ENCODE data around the gene CUL4A.
A peak's percentile ranks its signal among the peaks of the same experiment; 100 is the strongest.
"Not testable (repeated sequence)": the region's sequence is repeated elsewhere in the genome, so short reads cannot be mapped to it uniquely, and the experiment has no call there.

CUL4A gene

DNA sequence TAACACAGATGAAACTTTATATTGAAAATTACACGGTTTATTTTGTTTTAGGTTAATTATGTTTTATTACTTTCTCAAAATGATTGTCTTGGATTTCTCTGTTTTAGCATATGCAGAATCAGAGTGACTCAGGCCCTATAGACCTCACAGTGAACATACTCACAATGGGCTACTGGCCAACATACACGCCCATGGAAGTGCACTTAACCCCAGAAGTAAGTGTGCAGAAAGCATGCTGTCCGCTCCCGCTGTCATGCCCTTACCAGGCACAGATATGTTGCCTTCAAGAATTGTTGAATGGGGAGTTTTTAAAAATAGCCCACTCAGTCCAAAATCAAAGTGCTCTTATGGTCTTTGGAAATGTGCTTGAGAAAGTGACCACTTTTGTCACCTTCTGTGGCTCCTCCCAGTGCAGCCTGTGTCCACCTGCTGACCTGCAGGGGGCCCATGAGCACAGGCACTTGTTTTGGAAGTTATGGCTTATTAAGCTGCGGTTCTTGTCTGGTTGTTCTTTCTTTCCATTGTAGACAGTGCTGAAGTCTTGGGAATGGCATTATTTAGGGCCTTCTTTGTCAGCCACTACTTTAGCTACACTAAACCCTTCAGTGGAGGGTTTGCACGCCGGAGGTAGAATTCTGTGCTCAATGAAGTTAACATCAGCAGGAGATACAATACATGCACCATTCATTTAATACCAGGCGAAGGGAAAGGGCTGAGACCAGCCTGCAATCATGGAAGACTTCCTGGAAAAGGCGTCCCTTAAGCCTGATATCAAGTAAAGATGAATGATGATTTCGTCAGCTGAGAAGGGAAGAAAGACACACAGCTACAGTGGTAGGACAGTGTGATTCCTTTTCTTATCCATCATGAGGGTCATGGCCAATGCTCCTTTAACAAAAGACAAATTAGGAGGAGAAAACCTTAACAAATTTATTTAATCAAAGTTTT is 36.7 kb downstream of the CUL4A start:
- H3K9me2 ChIP-seq (replicated peaks; ENCODE audit: control insufficient read depth, low read length) = no peaks in the 10 kb centered on the region
- H3K4me1 ChIP-seq (ENCODE audit: control insufficient read depth, low read length) = no peaks in the 10 kb centered on the region
- H3K27me3 ChIP-seq (ENCODE audit: control insufficient read depth, low read length) = no peaks in the 10 kb centered on the region
- H3F3A ChIP-seq (ENCODE audit: control insufficient read depth, insufficient read depth) = no peaks in the 10 kb centered on the region
- no peak overlapping the region for H3K4me3 ChIP-seq (ENCODE audit: low read length)
- no peaks in the 10 kb centered on the region for H3K79me2 ChIP-seq (ENCODE audit: control insufficient read depth, low read length)
- H4K20me1 ChIP-seq (ENCODE audit: control insufficient read depth, insufficient read depth, low read depth, low read length) = no peaks in the 10 kb centered on the region; the same call in 1 of the 2 replicates
- H3K4me2 ChIP-seq (ENCODE audit: low read length) = no peak overlapping the region
- H3K9me3 ChIP-seq (ENCODE audit: control insufficient read depth, insufficient read depth, low read length) = no peaks in the 10 kb centered on the region
- peaks cover 92% of the 10 kb centered on the region for H3K36me3 ChIP-seq (ENCODE audit: control insufficient read depth, low read length)
- no peak overlapping the region for H3K27ac ChIP-seq (ENCODE audit: low read depth, low read length)
- TF ChIP-seq, protein P1, sequence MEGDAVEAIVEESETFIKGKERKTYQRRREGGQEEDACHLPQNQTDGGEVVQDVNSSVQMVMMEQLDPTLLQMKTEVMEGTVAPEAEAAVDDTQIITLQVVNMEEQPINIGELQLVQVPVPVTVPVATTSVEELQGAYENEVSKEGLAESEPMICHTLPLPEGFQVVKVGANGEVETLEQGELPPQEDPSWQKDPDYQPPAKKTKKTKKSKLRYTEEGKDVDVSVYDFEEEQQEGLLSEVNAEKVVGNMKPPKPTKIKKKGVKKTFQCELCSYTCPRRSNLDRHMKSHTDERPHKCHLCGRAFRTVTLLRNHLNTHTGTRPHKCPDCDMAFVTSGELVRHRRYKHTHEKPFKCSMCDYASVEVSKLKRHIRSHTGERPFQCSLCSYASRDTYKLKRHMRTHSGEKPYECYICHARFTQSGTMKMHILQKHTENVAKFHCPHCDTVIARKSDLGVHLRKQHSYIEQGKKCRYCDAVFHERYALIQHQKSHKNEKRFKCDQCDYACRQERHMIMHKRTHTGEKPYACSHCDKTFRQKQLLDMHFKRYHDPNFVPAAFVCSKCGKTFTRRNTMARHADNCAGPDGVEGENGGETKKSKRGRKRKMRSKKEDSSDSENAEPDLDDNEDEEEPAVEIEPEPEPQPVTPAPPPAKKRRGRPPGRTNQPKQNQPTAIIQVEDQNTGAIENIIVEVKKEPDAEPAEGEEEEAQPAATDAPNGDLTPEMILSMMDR (IDR thresholded peaks at IDR 0.05; ENCODE audit: low read depth, low read length, poor library complexity, severe bottlenecking) = peak; percentile 27
- no peak for TF ChIP-seq EZH2phosphoT487 (IDR thresholded peaks at IDR 0.05; ENCODE audit: borderline replicate concordance, low read length)

DNA sequence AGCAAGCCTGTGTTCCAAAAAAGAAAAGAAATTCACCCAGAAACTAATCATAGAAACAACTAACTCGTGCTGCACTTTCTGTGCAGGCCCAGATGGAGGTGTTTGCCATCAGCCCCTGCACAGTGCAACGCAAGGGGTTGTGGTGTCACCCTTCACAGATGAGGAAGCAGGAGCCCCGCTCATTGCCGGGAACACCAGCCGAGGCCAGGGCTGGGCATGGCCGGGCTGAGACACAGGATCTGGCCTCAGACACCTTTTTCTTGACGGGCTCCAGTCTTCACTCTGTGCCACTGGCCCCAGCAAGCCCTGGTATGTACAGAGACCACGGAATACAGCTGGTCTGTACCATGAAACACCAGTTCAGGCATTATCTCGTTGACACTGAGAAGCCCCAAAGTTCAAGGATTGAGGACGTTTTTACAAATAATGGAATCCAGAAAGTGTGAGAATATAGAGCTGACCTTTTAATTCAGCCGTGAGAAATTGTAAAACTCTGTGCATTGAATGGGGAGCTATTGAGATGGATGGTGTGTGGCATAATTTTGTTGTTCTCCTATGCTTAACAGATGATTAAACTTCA is 43.2 kb downstream of the CUL4A start:
- peaks cover 88% of the 10 kb centered on the region for H3K36me3 ChIP-seq (ENCODE audit: control insufficient read depth, low read length)

DNA sequence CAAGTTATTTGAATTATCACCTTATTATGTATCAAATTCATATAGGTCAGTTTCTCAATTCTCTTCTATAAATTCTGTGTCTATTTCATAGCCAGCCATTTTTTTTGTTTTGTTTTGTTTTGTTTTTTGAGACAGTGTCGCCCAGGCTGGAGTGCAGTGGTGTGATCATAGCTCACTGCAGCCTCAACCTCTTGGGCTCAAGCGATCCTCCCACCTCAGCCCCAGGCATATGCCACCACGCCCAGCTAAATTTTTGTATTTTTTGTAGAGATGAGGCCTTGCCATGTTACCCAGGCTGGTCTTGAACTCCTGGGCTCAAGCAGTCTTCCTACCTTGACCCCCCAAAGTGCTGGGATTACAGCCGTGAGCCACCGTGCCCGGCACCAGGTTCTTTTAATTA is 48.5 kb downstream of the CUL4A start:
- H3K4me3 ChIP-seq (ENCODE audit: low read length); H3K9me2 ChIP-seq (replicated peaks; ENCODE audit: control insufficient read depth, low read length); H3K4me2 ChIP-seq (ENCODE audit: low read length); H3K4me1 ChIP-seq (ENCODE audit: control insufficient read depth, low read length); H3K79me2 ChIP-seq (ENCODE audit: control insufficient read depth, low read length); H4K20me1 ChIP-seq (ENCODE audit: control insufficient read depth, insufficient read depth, low read depth, low read length); H3K27ac ChIP-seq (ENCODE audit: low read depth, low read length); H3F3A ChIP-seq (ENCODE audit: control insufficient read depth, insufficient read depth); H3K9me3 ChIP-seq (ENCODE audit: control insufficient read depth, insufficient read depth, low read length); H3K27me3 ChIP-seq (ENCODE audit: control insufficient read depth, low read length): not testable (repeated sequence)
- H3K36me3 ChIP-seq (ENCODE audit: control insufficient read depth, low read length) = peaks cover 77% of the 10 kb centered on the region

More for the DNA sequence above, 43.2 kb downstream of the CUL4A start:
- H3K4me2 ChIP-seq (ENCODE audit: low read length) = no peak overlapping the region
- H3K27ac ChIP-seq (ENCODE audit: low read depth, low read length) = no peak overlapping the region
- H3K9me3 ChIP-seq (ENCODE audit: control insufficient read depth, insufficient read depth, low read length) = no peaks in the 10 kb centered on the region
- H3F3A ChIP-seq (ENCODE audit: control insufficient read depth, insufficient read depth) = no peaks in the 10 kb centered on the region
- no peaks in the 10 kb centered on the region for H3K27me3 ChIP-seq (ENCODE audit: control insufficient read depth, low read length)
- H3K4me3 ChIP-seq (ENCODE audit: low read length) = no peak overlapping the region
- no peaks in the 10 kb centered on the region for H3K4me1 ChIP-seq (ENCODE audit: control insufficient read depth, low read length)
- H4K20me1 ChIP-seq (ENCODE audit: control insufficient read depth, insufficient read depth, low read depth, low read length) = no peaks in the 10 kb centered on the region; the same call in 1 of the 2 replicates
- no peaks in the 10 kb centered on the region for H3K9me2 ChIP-seq (replicated peaks; ENCODE audit: control insufficient read depth, low read length)
- TF ChIP-seq EZH2phosphoT487 (IDR thresholded peaks at IDR 0.05; ENCODE audit: borderline replicate concordance, low read length) = no peak
- TF ChIP-seq, protein P1 (IDR thresholded peaks at IDR 0.05; ENCODE audit: low read depth, low read length, poor library complexity, severe bottlenecking) = no peak
- no peaks in the 10 kb centered on the region for H3K79me2 ChIP-seq (ENCODE audit: control insufficient read depth, low read length)
